HG03108 (cell line): ENCODE data around the gene FAM13C.

Experiments
- ATAC-seq: cut with Tn5 transposase; IDR thresholded peaks from one replicate; pipeline ENCODE4 v1.9.1; 2021; ENCODE audit warnings: moderate library complexity; ENCODE audit not compliant: unreplicated experiment

The FAM13C gene

GRCh38 chr10:59320355-59320754 is 42.0 kb downstream of the FAM13C start:
- no peak for ATAC-seq

DNA sequence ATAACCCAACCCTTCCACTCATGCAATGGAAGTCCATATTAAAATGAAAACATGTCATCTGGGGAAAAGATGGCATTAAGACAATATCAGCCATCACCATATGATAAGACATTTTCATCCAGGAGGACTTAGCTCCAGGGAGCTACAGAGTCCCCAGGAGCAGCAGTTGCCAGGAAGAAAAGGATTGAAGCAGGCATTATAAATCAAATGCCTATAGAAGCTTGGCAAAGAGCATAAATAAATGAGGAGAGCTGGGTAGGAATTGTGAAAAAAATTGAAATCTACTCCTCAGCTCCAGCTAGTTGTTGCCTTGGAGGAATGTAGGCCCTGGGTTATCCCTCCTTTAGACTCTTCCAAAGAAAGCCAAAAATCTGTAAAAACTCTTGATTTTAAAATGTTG is 42.5 kb downstream of the FAM13C start:
- ATAC-seq = no peak

DNA sequence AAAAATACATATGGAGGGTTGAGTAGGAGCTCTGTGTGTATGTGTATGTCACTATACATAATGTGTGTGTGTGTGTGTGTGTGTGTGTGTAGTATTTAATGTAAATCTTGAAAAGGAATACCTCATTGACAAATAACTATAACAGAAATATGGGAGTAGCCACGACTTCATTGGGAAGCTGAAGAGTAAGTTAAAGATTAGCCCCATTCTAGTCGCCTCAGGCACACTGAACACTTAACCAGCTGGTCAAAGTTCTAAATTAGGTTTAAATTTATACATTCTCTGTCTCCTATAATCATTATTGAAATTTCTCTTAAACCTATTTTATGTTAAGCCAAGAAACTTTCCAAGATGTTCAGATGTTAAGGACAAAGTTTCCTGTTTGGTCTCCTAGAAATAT is 45.3 kb downstream of the FAM13C start:
- ATAC-seq = no peak

- ATAC-seq = no peak
These were observed 46.9 kb downstream of the FAM13C start for GRCh38 chr10:59315465-59315864.

DNA sequence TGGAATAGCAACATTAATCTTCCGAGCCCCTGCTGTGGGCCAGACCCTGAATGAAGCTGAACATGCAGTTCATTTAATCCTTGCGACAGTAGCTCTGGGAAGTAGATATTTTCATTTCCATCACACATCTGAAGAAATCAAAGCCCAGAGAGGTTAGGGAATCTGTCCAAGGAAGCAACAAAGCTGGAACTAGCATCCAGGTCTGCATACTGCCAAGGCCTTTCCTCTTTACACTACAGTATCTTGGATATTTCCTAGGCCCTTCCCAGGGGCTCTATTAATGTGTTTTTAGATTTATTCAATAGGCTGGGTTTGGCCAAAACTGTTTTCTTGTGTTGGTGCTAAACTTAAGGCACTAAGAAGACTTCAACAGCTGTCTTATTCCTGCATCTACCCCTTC is 48.1 kb downstream of the FAM13C start:
- ATAC-seq = no peak

- ATAC-seq = no peak
These were observed 50.1 kb downstream of the FAM13C start for GRCh38 chr10:59312247-59312646.

- no peak for ATAC-seq
These were observed 51.3 kb downstream of the FAM13C start for GRCh38 chr10:59311025-59311424.

DNA sequence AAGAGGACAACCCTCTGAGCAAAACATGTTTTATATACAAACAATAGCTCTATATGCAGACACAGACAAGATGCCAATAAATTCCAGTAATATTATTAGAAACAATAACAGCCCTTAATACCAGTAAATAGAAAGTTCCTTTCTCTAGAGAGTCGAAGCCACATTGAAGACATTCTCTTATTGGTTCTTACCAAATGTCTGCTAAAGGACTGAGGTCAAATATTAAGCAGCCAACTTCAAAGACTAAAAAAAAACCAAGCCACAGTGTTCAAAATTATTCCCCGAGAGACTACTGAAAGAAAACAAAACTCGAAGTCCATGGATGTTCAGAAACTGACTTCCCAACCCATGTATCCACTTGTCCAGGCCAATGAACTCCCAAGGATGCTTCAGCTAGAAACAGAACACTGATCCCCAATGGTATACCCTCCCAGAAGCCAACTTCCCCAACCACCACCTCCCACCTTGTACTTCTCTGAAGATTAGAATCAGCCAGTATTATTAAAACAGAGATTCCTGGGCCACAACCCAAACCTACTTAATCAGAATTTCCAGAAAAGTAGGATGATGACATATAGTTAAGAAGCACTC is 51.9 kb downstream of the FAM13C start:
- no peak for ATAC-seq

- no peak for ATAC-seq
These were observed 57.7 kb downstream of the FAM13C start for GRCh38 chr10:59304521-59305097.

DNA sequence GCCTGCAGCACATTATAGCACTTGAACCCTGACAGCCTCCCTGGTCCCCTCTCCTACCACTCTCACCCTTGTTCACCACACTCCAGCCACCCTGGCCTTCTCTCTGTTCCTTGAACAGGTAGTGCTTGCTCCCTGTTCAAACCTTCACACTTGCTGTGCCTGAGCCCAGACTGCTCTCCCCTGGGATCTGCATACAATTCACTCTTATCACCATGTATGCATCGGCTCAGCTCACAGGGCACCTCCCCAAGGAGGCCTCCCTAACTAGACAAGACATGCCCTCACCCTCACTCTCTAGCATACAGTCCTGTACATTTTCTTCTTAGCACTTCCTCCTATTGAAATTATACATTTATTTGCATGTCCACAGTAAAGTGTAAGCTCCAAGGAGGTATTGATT is 59.3 kb downstream of the FAM13C start:
- no peak for ATAC-seq

DNA sequence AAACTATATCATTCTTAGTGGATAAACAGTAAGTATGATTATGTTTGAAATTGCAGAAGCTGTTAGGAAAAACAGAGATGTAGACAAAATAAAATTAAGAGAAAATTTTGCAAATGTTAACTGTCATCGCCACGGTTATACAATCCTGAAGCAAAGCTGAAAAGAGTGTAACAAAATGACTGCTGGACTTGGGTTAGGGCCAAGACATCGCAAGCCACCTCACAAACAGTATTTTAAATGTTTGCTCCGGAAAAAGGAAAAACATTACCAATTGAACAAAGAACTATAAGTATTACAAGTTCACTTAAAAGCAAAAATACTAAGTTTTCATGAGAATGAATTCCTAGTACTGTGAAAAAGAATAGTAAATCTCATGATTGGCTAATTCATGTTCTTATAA is 60.0 kb downstream of the FAM13C start:
- ATAC-seq = no peak

DNA sequence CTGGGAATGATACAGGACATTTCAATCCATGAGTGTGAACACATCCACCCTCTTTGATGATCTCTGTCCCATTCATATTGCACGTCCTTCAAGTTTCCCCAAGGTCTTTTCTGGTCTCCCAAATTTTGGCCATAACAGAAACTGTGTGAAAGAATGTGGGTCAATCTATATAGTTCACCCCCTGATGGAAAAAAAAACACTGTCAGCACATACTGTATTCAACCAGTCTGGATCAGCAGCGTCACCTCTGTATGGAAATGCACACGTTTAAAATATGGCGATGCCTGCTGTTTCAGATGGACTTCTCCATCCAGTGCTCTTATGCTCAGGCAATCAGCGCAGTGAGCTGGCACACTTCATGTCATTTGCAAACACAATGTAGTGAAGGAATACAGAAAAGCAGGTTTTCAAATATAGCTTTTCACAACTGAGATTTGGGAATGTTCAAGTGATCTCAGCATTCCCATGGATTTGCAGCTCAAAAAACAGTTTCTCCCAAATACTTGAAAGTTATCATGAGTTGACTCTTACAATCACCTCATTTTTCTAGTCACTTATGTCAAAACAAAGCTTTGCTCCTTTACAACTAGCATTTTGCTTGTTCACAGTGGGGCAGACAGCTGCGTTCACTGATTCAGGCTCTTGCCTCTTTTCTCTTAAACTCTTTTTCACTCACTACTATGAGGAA is 61.1 kb downstream of the FAM13C start:
- no peak for ATAC-seq

- ATAC-seq = no peak
These were observed 62.0 kb downstream of the FAM13C start for GRCh38 chr10:59300386-59300785.

- ATAC-seq = no peak
These were observed 62.4 kb downstream of the FAM13C start for GRCh38 chr10:59299933-59300332.

DNA sequence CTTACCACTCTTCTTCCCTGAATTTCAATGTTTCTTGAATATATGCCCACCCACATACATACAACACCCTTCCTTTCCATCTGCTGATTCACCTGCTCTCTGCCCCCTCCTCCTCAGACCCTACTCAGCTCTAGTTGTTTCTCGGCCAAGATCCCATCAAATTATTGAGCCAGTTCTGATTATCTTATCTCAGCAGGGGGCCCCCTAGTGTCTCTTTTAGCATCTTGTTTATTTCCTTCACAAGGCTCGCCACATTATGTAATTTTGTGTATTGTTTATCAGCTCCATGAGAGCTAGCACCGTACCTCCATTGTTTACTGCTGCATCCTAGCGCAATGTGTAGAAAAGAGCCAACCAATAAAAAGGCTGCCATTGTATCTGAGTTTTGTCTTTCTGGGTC is 71.9 kb downstream of the FAM13C start:
- no peak for ATAC-seq

DNA sequence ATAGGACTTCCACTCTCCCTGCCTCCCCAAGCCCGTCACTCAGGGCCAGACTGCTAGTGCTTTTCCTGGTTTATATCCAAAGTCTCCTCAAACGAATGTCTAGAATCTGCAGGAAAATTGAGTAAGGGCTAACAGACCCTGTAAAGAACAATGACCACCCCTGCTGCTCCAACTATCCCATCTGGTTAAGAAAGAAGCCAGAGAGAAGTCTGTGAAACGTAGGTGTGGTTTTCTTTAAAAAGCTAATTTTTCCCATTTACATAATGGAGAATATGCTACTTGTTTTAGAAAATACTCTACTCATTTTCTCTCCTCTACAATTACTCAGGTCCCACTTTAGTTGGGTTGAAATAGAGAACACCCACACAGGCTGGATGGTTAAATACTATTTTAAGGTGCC is 72.5 kb downstream of the FAM13C start:
- no peak for ATAC-seq

DNA sequence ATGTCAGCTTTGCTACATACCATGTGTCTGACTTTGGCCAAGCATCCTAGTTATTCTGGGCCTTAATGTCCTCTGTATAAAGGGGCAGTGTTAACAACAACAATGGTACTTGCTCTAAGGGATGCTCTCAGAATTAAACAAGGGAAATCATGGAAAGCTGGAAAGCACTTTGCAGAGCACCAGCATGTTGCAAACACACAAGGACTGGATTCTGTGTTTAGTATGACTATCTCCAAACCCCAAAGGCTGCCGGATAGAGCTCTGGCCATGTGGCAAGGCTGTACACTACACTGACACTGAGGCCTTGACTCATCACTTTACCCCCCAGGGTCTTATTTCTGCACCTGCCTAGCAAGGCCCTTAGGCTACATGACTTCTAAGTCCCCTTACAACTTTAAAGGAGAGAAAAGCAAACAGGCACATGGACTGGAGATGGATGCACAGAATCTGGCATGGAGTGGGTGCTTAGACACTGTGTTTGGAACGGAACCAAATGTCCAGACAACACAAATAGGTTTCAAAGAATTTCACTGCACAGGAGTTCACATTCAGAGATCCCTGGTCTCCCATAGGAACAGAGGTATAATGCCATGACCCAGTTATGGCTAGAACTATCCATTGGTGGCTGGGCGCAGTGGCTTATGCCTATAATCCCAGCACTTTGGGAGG is 74.6 kb downstream of the FAM13C start:
- no peak for ATAC-seq

DNA sequence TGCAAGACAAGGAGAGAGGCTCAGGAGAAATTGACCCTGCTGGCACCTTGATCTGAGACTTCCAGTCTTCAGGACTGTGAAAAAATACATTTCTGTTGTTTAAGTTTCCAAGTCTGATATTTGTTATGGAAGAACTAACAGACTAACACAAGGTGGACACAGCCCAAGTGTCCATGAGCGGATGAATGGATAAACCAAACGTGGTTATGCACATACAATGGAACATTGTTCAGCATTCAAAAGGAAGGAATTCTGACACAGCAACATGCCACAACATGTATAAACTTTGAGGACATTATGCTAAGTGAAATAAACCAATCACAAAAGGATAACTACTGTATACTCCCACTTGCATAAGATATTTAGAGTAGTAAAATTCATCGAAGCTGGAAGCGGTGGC is 76.5 kb downstream of the FAM13C start:
- ATAC-seq = no peak

DNA sequence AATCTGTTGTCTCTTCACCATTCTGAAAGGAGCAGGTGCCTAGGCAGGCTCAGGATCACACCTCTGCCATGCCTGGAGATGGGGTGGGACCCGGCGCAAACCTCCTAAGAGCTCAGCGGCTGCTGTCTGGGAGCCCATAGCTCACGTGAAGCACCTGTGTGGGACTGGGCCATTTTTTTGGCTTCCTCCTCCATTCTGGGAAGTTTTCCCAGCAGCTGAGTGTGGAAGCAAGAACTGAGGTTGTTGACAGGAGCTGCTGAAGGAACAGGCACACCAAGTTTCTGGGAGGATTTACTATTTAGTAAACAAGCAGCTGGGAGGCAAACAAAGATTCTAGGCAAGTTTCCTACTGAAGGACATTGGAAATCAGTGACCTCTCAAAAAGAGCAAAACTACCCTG is 77.3 kb downstream of the FAM13C start:
- ATAC-seq = no peak

GRCh38 chr10:59284118-59284975 is 78.0 kb downstream of the FAM13C start:
- ATAC-seq = no peak

GRCh38 chr10:59283456-59284091 is 78.8 kb downstream of the FAM13C start:
- ATAC-seq = no peak
